CD4-positive, CD25-positive, alpha-beta regulatory T cell (primary cell): Measurements from ENCODE around the gene ERICH2. TPM values are rescaled to one million over a fixed set of nuclear protein-coding genes. Genes with fewer than 3 reads are reported as not detected.
"Not testable (repeated sequence)": the region's sequence is repeated elsewhere in the genome, so short reads cannot be mapped to it uniquely, and the experiment has no call there.

Source experiments
- ATAC-seq, 2 donors: fragments of 150-1000 bp; cut with Tn5 transposase; one replicate each; pipeline ENCODE4 v1.10.0; 2021; ENCODE audit warnings: low read depth in 2 of 2, moderate number of reproducible peaks in 2 of 2, moderate library complexity in 1 of 2
- DNase-seq, 3 donors: peaks; one replicate each; pipeline versions ENCODE4 v3.0.0 to v3.0.0-alpha.2; 2012 to 2022; ENCODE audit warnings: mixed read lengths in 1 of 3
- H3K27ac ChIP-seq: one replicate; pipeline ENCODE4 v1.7.0; 2013; ENCODE audit warnings: mild to moderate bottlenecking, low read length; ENCODE audit not compliant: insufficient read depth, poor library complexity, severe bottlenecking
- H3K27me3 ChIP-seq: one replicate; pipeline ENCODE4 v1.7.0; 2013; ENCODE audit warnings: low read length; ENCODE audit not compliant: control insufficient read depth, insufficient read depth
- H3K36me3 ChIP-seq: one replicate; pipeline ENCODE4 v1.7.0; 2013; ENCODE audit warnings: mild to moderate bottlenecking, low read length, moderate library complexity; ENCODE audit not compliant: control insufficient read depth, insufficient read depth
- H3K4me1 ChIP-seq: 2 replicates; pipeline ENCODE4 v1.7.0; 2013; ENCODE audit warnings: mild to moderate bottlenecking, low read length; ENCODE audit not compliant: insufficient read depth, control insufficient read depth, poor library complexity, severe bottlenecking
- H3K4me3 ChIP-seq: one replicate; pipeline ENCODE4 v1.7.0; 2013; ENCODE audit warnings: low read depth, mild to moderate bottlenecking, low read length, moderate library complexity
- H3K9me3 ChIP-seq, 2 experiments: 1 replicate in 1 of 2; 2 replicates in 1 of 2; pipeline ENCODE4 v1.7.0; 2013; ENCODE audit warnings: low read length in 2 of 2, mild to moderate bottlenecking in 1 of 2, moderate library complexity in 1 of 2; ENCODE audit not compliant: control insufficient read depth in 2 of 2
- H3K27ac Mint-ChIP-seq, 3 donors: one replicate each; pipeline ENCODE4 v1.8.0; 2020 to 2022; ENCODE audit warnings: mild to moderate bottlenecking in 3 of 3, mixed read lengths in 3 of 3, moderate library complexity in 2 of 3
- H3K27me3 Mint-ChIP-seq: one replicate; pipeline ENCODE4 v1.8.0; 2022; ENCODE audit warnings: mild to moderate bottlenecking, mixed read lengths
- H3K36me3 Mint-ChIP-seq: one replicate; pipeline ENCODE4 v1.8.0; 2020; ENCODE audit warnings: mixed read lengths
- H3K4me1 Mint-ChIP-seq, 4 donors: one replicate each; pipeline ENCODE4 v1.8.0; 2020 to 2022; ENCODE audit warnings: mixed read lengths in 4 of 4, mild to moderate bottlenecking in 1 of 4
- H3K4me3 Mint-ChIP-seq, 4 donors: one replicate each; pipeline ENCODE4 v1.8.0; 2020 to 2022; ENCODE audit warnings: mild to moderate bottlenecking in 4 of 4, mixed read lengths in 4 of 4, moderate library complexity in 3 of 4
- H3K9me3 Mint-ChIP-seq, 7 donors: one replicate each; pipeline ENCODE4 v1.8.0; 2020 to 2022; ENCODE audit warnings: mixed read lengths in 7 of 7, mild to moderate bottlenecking in 3 of 7, moderate library complexity in 2 of 7
- polyA plus RNA-seq, 4 donors: library from polyadenylated mRNA; unstranded; fragments of 300-500 nt; fragmentation: Illumina TruSeq; gene quantifications; one replicate each; pipeline ENCODE4 v1.2.3, GENCODE V29; 2021
- total RNA-seq: library from RNA; stranded (reverse); gene quantifications from one replicate; pipeline ENCODE4 v1.2.3, GENCODE V29; 2022

Gene ERICH2
- total and polyA plus RNA-seq, 5 donors from 2014 or later, result not detected

- DNase-seq (no peak), ATAC-seq (no peak)
- Histone ChIP-seq H3K9me3 (no peaks in the 10 kb centered on the region), H3K27ac (no peak overlapping the region), H3K27me3 (peaks cover 3% of the 10 kb centered on the region), H3K36me3 (no peaks in the 10 kb centered on the region), H3K4me3 (no peak overlapping the region), H3K4me1 (no peaks in the 10 kb centered on the region)
- no peak overlapping the region for H3K4me3 Mint-ChIP-seq
- peaks cover 13% of the 10 kb centered on the region for H3K27me3 Mint-ChIP-seq
- H3K9me3 Mint-ChIP-seq, result peaks cover 0 to 5% (median 0%) of the 10 kb centered on the region in 7 donors
- H3K4me1 Mint-ChIP-seq, result no peaks in the 10 kb centered on the region
- no peak overlapping the region for H3K27ac Mint-ChIP-seq
- H3K36me3 Mint-ChIP-seq, result no peaks in the 10 kb centered on the region
Measured at GRCh38 chr2:170743530-170744239, 26.5 kb upstream of the ERICH2 start.

GRCh38 chr2:170744248-170745002 lies 25.8 kb upstream of the ERICH2 start:
- no peak overlapping the region for H3K27ac Mint-ChIP-seq
- H3K4me3 Mint-ChIP-seq, result no peak overlapping the region
- Histone ChIP-seq H3K4me3 (no peak overlapping the region), H3K27ac (no peak overlapping the region), H3K27me3 (peaks cover 3% of the 10 kb centered on the region), H3K9me3 (no peaks in the 10 kb centered on the region), H3K4me1 (no peaks in the 10 kb centered on the region), H3K36me3 (no peaks in the 10 kb centered on the region)
- ATAC-seq (no peak), DNase-seq (no peak)
- H3K4me1 Mint-ChIP-seq, result no peaks in the 10 kb centered on the region
- H3K36me3 Mint-ChIP-seq, result no peaks in the 10 kb centered on the region
- H3K9me3 Mint-ChIP-seq, result peaks cover 0 to 5% (median 0%) of the 10 kb centered on the region in 7 donors
- peaks cover 19% of the 10 kb centered on the region for H3K27me3 Mint-ChIP-seq

GRCh38 chr2:170745305-170745704 lies 24.9 kb upstream of the ERICH2 start:
- H3K9me3 Mint-ChIP-seq, result peaks cover 0 to 2% (median 0%) of the 10 kb centered on the region in 7 donors
- no peak overlapping the region for H3K27ac Mint-ChIP-seq
- no peaks in the 10 kb centered on the region for H3K4me1 Mint-ChIP-seq
- no peaks in the 10 kb centered on the region for H3K36me3 ChIP-seq
- ATAC-seq (no peak), DNase-seq (no peak)
- H3K4me3 Mint-ChIP-seq, result no peak overlapping the region
- H3K4me3 ChIP-seq, result no peak overlapping the region
- no peaks in the 10 kb centered on the region for H3K36me3 Mint-ChIP-seq
- H3K27me3 ChIP-seq, result peaks cover 3% of the 10 kb centered on the region
- H3K27ac ChIP-seq, result no peak overlapping the region
- H3K27me3 Mint-ChIP-seq, result peaks cover 25% of the 10 kb centered on the region
- H3K9me3 ChIP-seq, result no peaks in the 10 kb centered on the region
- no peaks in the 10 kb centered on the region for H3K4me1 ChIP-seq

GRCh38 chr2:170747921-170748320 lies 22.3 kb upstream of the ERICH2 start:
- no peaks in the 10 kb centered on the region for H3K36me3 Mint-ChIP-seq
- ATAC-seq, result no peak
- no peaks in the 10 kb centered on the region for H3K4me1 ChIP-seq

GRCh38 chr2:170751555-170751954 lies 18.6 kb upstream of the ERICH2 start:
- H3K4me3 Mint-ChIP-seq, H3K4me1 ChIP-seq, DNase-seq, H3K9me3 Mint-ChIP-seq, H3K27ac ChIP-seq, H3K9me3 ChIP-seq, H3K36me3 Mint-ChIP-seq, H3K27ac Mint-ChIP-seq, H3K36me3 ChIP-seq, ATAC-seq, H3K27me3 ChIP-seq, H3K4me3 ChIP-seq, H3K4me1 Mint-ChIP-seq: not testable (repeated sequence)
- peaks cover 44% of the 10 kb centered on the region for H3K27me3 Mint-ChIP-seq

More at GRCh38 chr2:170747921-170748320, 22.3 kb upstream of the ERICH2 start:
- DNase-seq, result no peak
- Mint-ChIP-seq H3K27me3 (peaks cover 39% of the 10 kb centered on the region), H3K27ac (no peak overlapping the region), H3K4me1 (no peaks in the 10 kb centered on the region), H3K9me3 (peaks cover 0 to 7% (median 0%) of the 10 kb centered on the region in 7 donors), H3K4me3 (no peak overlapping the region)
- Histone ChIP-seq H3K27ac (no peak overlapping the region), H3K4me3 (no peak overlapping the region), H3K9me3 (no peaks in the 10 kb centered on the region), H3K36me3 (no peaks in the 10 kb centered on the region), H3K27me3 (peaks cover 3% of the 10 kb centered on the region)

GRCh38 chr2:170761572-170761971 lies 8.6 kb upstream of the ERICH2 start:
- Mint-ChIP-seq H3K36me3 (no peaks in the 10 kb centered on the region), H3K4me1 (no peaks in the 10 kb centered on the region), H3K27me3 (peaks cover 13% of the 10 kb centered on the region), H3K9me3 (peaks cover 0 to 2% (median 0%) of the 10 kb centered on the region in 7 donors), H3K4me3 (no peak overlapping the region), H3K27ac (no peak overlapping the region)
- Histone ChIP-seq H3K9me3 (no peaks in the 10 kb centered on the region), H3K4me1 (no peaks in the 10 kb centered on the region), H3K27me3 (no peaks in the 10 kb centered on the region), H3K36me3 (no peaks in the 10 kb centered on the region), H3K27ac (no peak overlapping the region), H3K4me3 (no peak overlapping the region)
- DNase-seq (no peak), ATAC-seq (no peak)

GRCh38 chr2:170762760-170763159 lies 7.4 kb upstream of the ERICH2 start:
- Histone ChIP-seq H3K4me3 (no peak overlapping the region), H3K27ac (no peak overlapping the region), H3K27me3 (no peaks in the 10 kb centered on the region), H3K9me3 (no peaks in the 10 kb centered on the region), H3K36me3 (no peaks in the 10 kb centered on the region), H3K4me1 (no peaks in the 10 kb centered on the region)
- H3K4me1 Mint-ChIP-seq, result no peaks in the 10 kb centered on the region
- no peaks in the 10 kb centered on the region for H3K36me3 Mint-ChIP-seq
- peaks cover 15% of the 10 kb centered on the region for H3K27me3 Mint-ChIP-seq
- H3K9me3 Mint-ChIP-seq, result peaks cover 0 to 2% (median 0%) of the 10 kb centered on the region in 7 donors
- ATAC-seq (no peak), DNase-seq (no peak)
- no peak overlapping the region for H3K27ac Mint-ChIP-seq
- no peak overlapping the region for H3K4me3 Mint-ChIP-seq
